CD4-positive, CD25-positive, alpha-beta regulatory T cell (primary cell): ENCODE data around the gene ANGPTL8. TPM values are rescaled to one million over a fixed set of nuclear protein-coding genes. Genes with fewer than 3 reads are reported as not detected.

ENCODE experiments used
- ATAC-seq, 2 donors: fragments of 150-1000 bp; cut with Tn5 transposase; one replicate each; pipeline ENCODE4 v1.10.0; 2021; ENCODE audit warnings: low read depth in 2 of 2, moderate number of reproducible peaks in 2 of 2, moderate library complexity in 1 of 2
- DNase-seq, 3 donors: peaks; one replicate each; pipeline versions ENCODE4 v3.0.0 to v3.0.0-alpha.2; 2012 to 2022; ENCODE audit warnings: mixed read lengths in 1 of 3
- H3K27ac ChIP-seq: one replicate; pipeline ENCODE4 v1.7.0; 2013; ENCODE audit warnings: mild to moderate bottlenecking, low read length; ENCODE audit not compliant: insufficient read depth, poor library complexity, severe bottlenecking
- H3K27me3 ChIP-seq: one replicate; pipeline ENCODE4 v1.7.0; 2013; ENCODE audit warnings: low read length; ENCODE audit not compliant: control insufficient read depth, insufficient read depth
- H3K36me3 ChIP-seq: one replicate; pipeline ENCODE4 v1.7.0; 2013; ENCODE audit warnings: mild to moderate bottlenecking, low read length, moderate library complexity; ENCODE audit not compliant: control insufficient read depth, insufficient read depth
- H3K4me1 ChIP-seq: 2 replicates; pipeline ENCODE4 v1.7.0; 2013; ENCODE audit warnings: mild to moderate bottlenecking, low read length; ENCODE audit not compliant: insufficient read depth, control insufficient read depth, poor library complexity, severe bottlenecking
- H3K4me3 ChIP-seq: one replicate; pipeline ENCODE4 v1.7.0; 2013; ENCODE audit warnings: low read depth, mild to moderate bottlenecking, low read length, moderate library complexity
- H3K9me3 ChIP-seq, 2 experiments: 1 replicate in 1 of 2; 2 replicates in 1 of 2; pipeline ENCODE4 v1.7.0; 2013; ENCODE audit warnings: low read length in 2 of 2, mild to moderate bottlenecking in 1 of 2, moderate library complexity in 1 of 2; ENCODE audit not compliant: control insufficient read depth in 2 of 2
- H3K27ac Mint-ChIP-seq, 3 donors: one replicate each; pipeline ENCODE4 v1.8.0; 2020 to 2022; ENCODE audit warnings: mild to moderate bottlenecking in 3 of 3, mixed read lengths in 3 of 3, moderate library complexity in 2 of 3
- H3K27me3 Mint-ChIP-seq: one replicate; pipeline ENCODE4 v1.8.0; 2022; ENCODE audit warnings: mild to moderate bottlenecking, mixed read lengths
- H3K36me3 Mint-ChIP-seq: one replicate; pipeline ENCODE4 v1.8.0; 2020; ENCODE audit warnings: mixed read lengths
- H3K4me1 Mint-ChIP-seq, 4 donors: one replicate each; pipeline ENCODE4 v1.8.0; 2020 to 2022; ENCODE audit warnings: mixed read lengths in 4 of 4, mild to moderate bottlenecking in 1 of 4
- H3K4me3 Mint-ChIP-seq, 4 donors: one replicate each; pipeline ENCODE4 v1.8.0; 2020 to 2022; ENCODE audit warnings: mild to moderate bottlenecking in 4 of 4, mixed read lengths in 4 of 4, moderate library complexity in 3 of 4
- H3K9me3 Mint-ChIP-seq, 7 donors: one replicate each; pipeline ENCODE4 v1.8.0; 2020 to 2022; ENCODE audit warnings: mixed read lengths in 7 of 7, mild to moderate bottlenecking in 3 of 7, moderate library complexity in 2 of 7
- polyA plus RNA-seq, 4 donors: library from polyadenylated mRNA; unstranded; fragments of 300-500 nt; fragmentation: Illumina TruSeq; gene quantifications; one replicate each; pipeline ENCODE4 v1.2.3, GENCODE V29; 2021
- total RNA-seq: library from RNA; stranded (reverse); gene quantifications from one replicate; pipeline ENCODE4 v1.2.3, GENCODE V29; 2022

ANGPTL8 gene
- total and polyA plus RNA-seq, 5 donors from 2014 or later: not detected

GRCh38 chr19:11267316-11268085, 28.1 kb downstream of the ANGPTL8 start:
- H3K36me3 Mint-ChIP-seq: no peaks in the 10 kb centered on the region
- H3K27me3 Mint-ChIP-seq: peaks cover 28% of the 10 kb centered on the region
- Histone ChIP-seq H3K9me3 (no peaks in the 10 kb centered on the region), H3K36me3 (no peaks in the 10 kb centered on the region), H3K27ac (no peak overlapping the region), H3K4me1 (peaks cover 3% of the 10 kb centered on the region), H3K27me3 (peaks cover 7% of the 10 kb centered on the region), H3K4me3 (no peak overlapping the region)
- peaks cover 0 to 4% (median 0%) of the 10 kb centered on the region in 4 donors for H3K4me1 Mint-ChIP-seq
- no peak for ATAC-seq
- no peak overlapping the region for H3K27ac Mint-ChIP-seq
- DNase-seq: no peak
- H3K9me3 Mint-ChIP-seq: peaks cover 0 to 3% (median 0%) of the 10 kb centered on the region in 7 donors
- H3K4me3 Mint-ChIP-seq: peak overlapping the region in 1 of 4 donors; percentile 68

- ATAC-seq: no peak
- H3K27ac ChIP-seq: no peak overlapping the region
- no peak overlapping the region for H3K27ac Mint-ChIP-seq
These were observed 29.4 kb downstream of the ANGPTL8 start for GRCh38 chr19:11268783-11269267.

GRCh38 chr19:11269408-11269807, 30.0 kb downstream of the ANGPTL8 start:
- Mint-ChIP-seq H3K4me1 (peaks cover 0 to 5% (median 0%) of the 10 kb centered on the region in 4 donors), H3K9me3 (peaks cover 0 to 3% (median 0%) of the 10 kb centered on the region in 7 donors), H3K36me3 (no peaks in the 10 kb centered on the region), H3K27ac (peak overlapping the region in 1 of 3 donors; percentile 38), H3K27me3 (peaks cover 28% of the 10 kb centered on the region), H3K4me3 (no peak overlapping the region)
- Histone ChIP-seq H3K36me3 (no peaks in the 10 kb centered on the region), H3K27ac (no peak overlapping the region), H3K4me3 (no peak overlapping the region), H3K4me1 (no peaks in the 10 kb centered on the region), H3K9me3 (no peaks in the 10 kb centered on the region), H3K27me3 (peaks cover 2% of the 10 kb centered on the region)
- ATAC-seq (no peak), DNase-seq (no peak)

More at GRCh38 chr19:11268783-11269267, 29.4 kb downstream of the ANGPTL8 start:
- Mint-ChIP-seq H3K9me3 (peaks cover 0 to 3% (median 0%) of the 10 kb centered on the region in 7 donors), H3K4me3 (no peak overlapping the region), H3K36me3 (no peaks in the 10 kb centered on the region), H3K4me1 (peaks cover 0 to 5% (median 0%) of the 10 kb centered on the region in 4 donors), H3K27me3 (peaks cover 28% of the 10 kb centered on the region)
- no peak for DNase-seq
- Histone ChIP-seq H3K36me3 (no peaks in the 10 kb centered on the region), H3K4me1 (no peaks in the 10 kb centered on the region), H3K9me3 (no peaks in the 10 kb centered on the region), H3K27me3 (peaks cover 2% of the 10 kb centered on the region), H3K4me3 (no peak overlapping the region)

GRCh38 chr19:11273296-11273695, 33.9 kb downstream of the ANGPTL8 start:
- H3K27me3 Mint-ChIP-seq: peaks cover 14% of the 10 kb centered on the region
- peaks cover 0 to 5% (median 0%) of the 10 kb centered on the region in 4 donors for H3K4me1 Mint-ChIP-seq
- peaks cover 0 to 5% (median 0%) of the 10 kb centered on the region in 7 donors for H3K9me3 Mint-ChIP-seq
- no peak overlapping the region for H3K27ac ChIP-seq
- DNase-seq: no peak
- no peaks in the 10 kb centered on the region for H3K4me1 ChIP-seq
- H3K4me3 ChIP-seq: no peak overlapping the region
- no peak overlapping the region for H3K27ac Mint-ChIP-seq
- H3K27me3 ChIP-seq: peaks cover 2% of the 10 kb centered on the region
- no peaks in the 10 kb centered on the region for H3K36me3 ChIP-seq
- H3K9me3 ChIP-seq: no peaks in the 10 kb centered on the region
- no peak overlapping the region for H3K4me3 Mint-ChIP-seq
- no peaks in the 10 kb centered on the region for H3K36me3 Mint-ChIP-seq
- no peak for ATAC-seq

GRCh38 chr19:11273989-11274388, 34.6 kb downstream of the ANGPTL8 start:
- Histone ChIP-seq H3K4me3 (no peak overlapping the region), H3K27me3 (no peaks in the 10 kb centered on the region), H3K4me1 (no peaks in the 10 kb centered on the region), H3K9me3 (no peaks in the 10 kb centered on the region), H3K36me3 (no peaks in the 10 kb centered on the region), H3K27ac (no peak overlapping the region)
- no peak for DNase-seq
- no peak overlapping the region for H3K4me3 Mint-ChIP-seq
- H3K36me3 Mint-ChIP-seq: no peaks in the 10 kb centered on the region
- H3K27ac Mint-ChIP-seq: no peak overlapping the region
- peaks cover 0 to 5% (median 0%) of the 10 kb centered on the region in 4 donors for H3K4me1 Mint-ChIP-seq
- no peak for ATAC-seq
- peaks cover 0 to 5% (median 0%) of the 10 kb centered on the region in 7 donors for H3K9me3 Mint-ChIP-seq
- peaks cover 12% of the 10 kb centered on the region for H3K27me3 Mint-ChIP-seq

- ATAC-seq: no peak
- peaks cover 0 to 11% (median 3%) of the 10 kb centered on the region in 4 donors for H3K4me1 Mint-ChIP-seq
- no peaks in the 10 kb centered on the region for H3K9me3 ChIP-seq
- H3K4me1 ChIP-seq: peaks cover 1% of the 10 kb centered on the region
- H3K36me3 Mint-ChIP-seq: no peaks in the 10 kb centered on the region
- H3K4me3 Mint-ChIP-seq: peak overlapping the region in 1 of 4 donors; percentile 49
- H3K27ac ChIP-seq: no peak overlapping the region
- no peaks in the 10 kb centered on the region for H3K27me3 ChIP-seq
- DNase-seq: no peak
- no peaks in the 10 kb centered on the region for H3K36me3 ChIP-seq
- peaks cover 10% of the 10 kb centered on the region for H3K27me3 Mint-ChIP-seq
- no peak overlapping the region for H3K4me3 ChIP-seq
- H3K27ac Mint-ChIP-seq: no peak overlapping the region
- peaks cover 0 to 5% (median 0%) of the 10 kb centered on the region in 7 donors for H3K9me3 Mint-ChIP-seq
These were observed 35.2 kb downstream of the ANGPTL8 start for GRCh38 chr19:11274533-11275086.

- Mint-ChIP-seq H3K4me1 (peaks cover 0 to 20% (median 6%) of the 10 kb centered on the region in 4 donors), H3K36me3 (no peaks in the 10 kb centered on the region), H3K9me3 (peaks cover 0 to 3% (median 2%) of the 10 kb centered on the region in 7 donors), H3K27me3 (peaks cover 25% of the 10 kb centered on the region), H3K27ac (no peak overlapping the region), H3K4me3 (no peak overlapping the region)
- no peak overlapping the region for H3K4me3 ChIP-seq
- peaks cover 5% of the 10 kb centered on the region for H3K4me1 ChIP-seq
- H3K27ac ChIP-seq: no peak overlapping the region
- peaks cover 1% of the 10 kb centered on the region for H3K27me3 ChIP-seq
- no peak for DNase-seq
- H3K9me3 ChIP-seq: no peaks in the 10 kb centered on the region
- no peak for ATAC-seq
- no peaks in the 10 kb centered on the region for H3K36me3 ChIP-seq
These were observed 39.3 kb downstream of the ANGPTL8 start for GRCh38 chr19:11278670-11279069.
